Stimulated activated CD8-positive, alpha-beta memory T cell treated with anti-CD3 and anti-CD28 coated beads, Interleukin-15, amount 100 ng/mL, for 4 hours (primary cell): ENCODE measurements around the gene BEGAIN.

Experiments
- DNase-seq, 2 donors: peaks; one replicate each; pipeline ENCODE4 v3.0.0-alpha.2; 2020; ENCODE audit warnings: low read depth in 2 of 2

The BEGAIN gene

DNA sequence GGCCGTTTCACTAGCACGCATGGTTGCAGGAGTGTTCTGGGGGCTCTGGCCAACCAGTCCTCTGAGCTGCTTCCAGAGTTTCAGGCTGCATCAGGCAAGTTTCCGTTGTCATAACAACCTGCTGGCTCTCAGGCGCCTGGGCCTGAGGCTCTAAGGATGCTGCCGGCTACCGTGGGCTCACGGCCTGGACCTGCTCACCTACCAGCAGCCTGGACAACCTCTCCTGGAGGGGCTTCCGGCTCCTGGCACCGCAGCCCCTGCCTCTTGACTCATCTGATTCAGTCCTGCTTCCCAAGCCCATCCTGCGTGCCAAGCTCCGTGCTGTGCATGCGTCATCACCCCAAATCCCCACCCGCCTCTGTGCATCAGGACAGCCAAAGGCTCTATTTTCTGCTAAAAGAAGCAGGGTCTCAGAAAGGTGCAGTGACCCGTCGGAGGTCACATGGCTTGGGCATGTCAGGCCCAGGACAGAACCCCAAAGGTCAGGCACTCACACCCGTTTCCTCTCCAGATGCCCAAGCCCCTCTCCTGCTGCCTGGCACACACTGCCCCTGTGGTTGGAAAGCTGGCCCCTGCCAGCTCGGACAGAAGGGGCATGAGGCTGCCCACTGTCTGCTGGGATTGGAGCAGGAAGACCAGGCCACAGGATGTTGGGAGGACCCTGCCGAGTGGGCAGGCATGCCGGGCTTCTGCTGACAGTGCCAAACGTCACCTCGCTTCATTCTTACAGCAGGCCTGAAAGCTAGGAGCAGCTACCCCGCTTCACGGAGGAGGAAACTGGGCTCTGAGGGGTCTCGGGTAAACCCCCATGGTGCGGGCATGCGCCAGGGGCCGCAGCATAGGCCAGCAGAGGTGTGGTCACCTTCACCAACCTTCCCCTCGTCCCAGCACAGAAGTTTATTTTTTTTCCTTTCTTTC, 5.7 kb downstream of the BEGAIN start:
- no peak for DNase-seq

- DNase-seq, result no peak
These were observed 6.6 kb downstream of the BEGAIN start for GRCh38 chr14:100580316-100581227.

DNA sequence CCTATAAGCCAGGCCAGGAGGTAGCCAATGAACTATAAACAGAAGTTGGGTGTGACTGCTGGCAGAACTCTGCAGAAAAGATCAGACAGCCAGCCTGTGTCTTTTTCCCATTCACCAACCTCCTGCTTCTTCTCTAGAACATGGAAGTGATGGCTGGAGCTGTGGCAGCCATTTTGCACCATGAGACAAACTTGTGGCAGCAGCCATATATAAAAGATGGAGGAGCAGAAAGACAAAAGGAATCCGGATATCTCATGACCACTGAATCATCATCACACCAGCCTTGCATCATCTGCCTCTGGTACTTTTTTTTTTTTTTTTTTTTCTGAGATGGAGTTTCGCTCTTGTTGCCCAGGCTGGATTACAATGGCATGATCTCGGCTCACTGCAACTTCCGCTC, 8.7 kb downstream of the BEGAIN start:
- no peak for DNase-seq

- DNase-seq, result no peak
These were observed 9.2 kb downstream of the BEGAIN start for GRCh38 chr14:100577986-100578431.

- DNase-seq, result no peak
These were observed 9.8 kb downstream of the BEGAIN start for GRCh38 chr14:100577321-100577985.

DNA sequence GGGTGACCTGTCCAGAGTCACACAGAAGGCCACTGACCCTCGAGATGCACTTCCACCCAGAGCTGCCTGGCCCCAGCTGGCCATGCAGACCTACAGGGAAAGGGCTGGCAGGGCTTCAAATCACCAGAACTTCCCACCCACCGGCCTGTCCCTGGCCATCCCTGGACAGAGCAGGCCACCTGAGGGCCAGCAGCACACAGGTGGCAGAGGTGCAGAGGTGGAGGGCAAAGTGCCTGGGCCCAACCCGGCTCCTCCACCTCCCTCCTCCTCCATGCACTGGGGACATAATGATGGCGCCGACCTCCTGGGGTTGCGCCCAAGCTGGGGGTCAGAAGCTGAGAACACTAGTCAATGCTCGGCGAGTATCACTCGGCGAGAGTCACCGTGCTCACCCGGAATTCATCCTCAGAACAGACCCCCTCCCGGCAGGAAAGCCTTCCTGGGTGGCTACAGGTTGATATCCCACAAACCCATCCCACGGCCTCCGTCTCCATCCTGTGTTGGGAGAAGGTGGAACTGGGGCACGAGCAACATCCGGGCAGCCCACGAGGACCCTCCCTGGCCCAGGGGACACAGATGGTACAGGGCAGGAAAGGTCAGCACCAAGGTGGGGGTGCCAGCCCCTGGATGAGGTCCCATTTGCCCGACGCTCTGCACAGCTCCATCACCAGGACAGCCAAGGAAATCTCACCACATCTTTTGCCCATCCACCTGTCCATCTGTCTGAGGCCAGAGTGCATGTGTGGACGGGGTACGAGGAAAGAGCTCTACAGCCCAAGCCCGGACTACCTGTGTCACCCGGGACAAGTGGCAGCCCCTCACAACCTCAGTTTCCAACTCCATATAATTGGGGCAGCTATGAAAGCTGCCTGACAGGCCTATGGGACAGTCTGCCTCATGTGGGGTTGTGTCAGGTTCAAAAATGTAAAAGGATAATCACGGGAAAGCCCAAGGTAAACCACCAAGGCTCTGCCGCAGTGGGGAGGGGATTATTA, 10.8 kb downstream of the BEGAIN start:
- no peak for DNase-seq

DNA sequence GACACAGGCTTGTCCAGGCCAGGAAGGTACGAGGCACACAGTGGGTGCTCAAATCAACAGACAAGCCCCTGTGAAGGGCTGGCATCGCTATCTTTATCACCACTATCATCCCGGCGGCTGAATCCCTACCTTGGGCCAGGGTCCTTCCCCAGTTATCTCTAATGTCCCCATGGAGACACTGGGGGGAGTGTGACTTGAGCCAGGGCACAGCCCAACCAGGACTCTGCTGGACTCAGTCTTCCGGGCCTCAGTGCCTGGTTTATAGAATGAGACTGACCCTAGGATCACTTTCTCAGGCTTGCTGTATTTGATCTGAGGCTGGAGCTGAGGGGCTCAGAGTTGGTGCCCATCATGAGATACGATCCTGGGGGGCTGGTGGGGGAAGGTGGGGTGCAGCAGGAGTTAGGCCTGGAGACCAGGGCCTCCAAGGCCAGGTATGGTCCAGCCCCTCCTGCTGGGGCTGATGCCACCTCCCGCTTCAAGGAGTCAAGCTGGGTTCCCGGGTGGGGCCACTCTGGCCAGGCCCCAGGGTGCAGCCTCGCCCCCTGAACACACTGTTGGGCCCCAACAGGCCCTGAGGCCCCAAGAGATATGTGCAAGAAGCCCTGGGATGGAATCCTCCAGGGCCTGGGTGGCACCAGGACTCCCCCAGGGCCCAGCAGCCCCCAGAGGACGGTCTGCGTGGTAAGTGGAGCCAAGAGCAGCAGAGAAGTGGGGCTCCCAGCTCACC, 11.8 kb downstream of the BEGAIN start:
- DNase-seq, result no peak

- DNase-seq, result no peak
These were observed 12.6 kb downstream of the BEGAIN start for GRCh38 chr14:100574642-100575031.

DNA sequence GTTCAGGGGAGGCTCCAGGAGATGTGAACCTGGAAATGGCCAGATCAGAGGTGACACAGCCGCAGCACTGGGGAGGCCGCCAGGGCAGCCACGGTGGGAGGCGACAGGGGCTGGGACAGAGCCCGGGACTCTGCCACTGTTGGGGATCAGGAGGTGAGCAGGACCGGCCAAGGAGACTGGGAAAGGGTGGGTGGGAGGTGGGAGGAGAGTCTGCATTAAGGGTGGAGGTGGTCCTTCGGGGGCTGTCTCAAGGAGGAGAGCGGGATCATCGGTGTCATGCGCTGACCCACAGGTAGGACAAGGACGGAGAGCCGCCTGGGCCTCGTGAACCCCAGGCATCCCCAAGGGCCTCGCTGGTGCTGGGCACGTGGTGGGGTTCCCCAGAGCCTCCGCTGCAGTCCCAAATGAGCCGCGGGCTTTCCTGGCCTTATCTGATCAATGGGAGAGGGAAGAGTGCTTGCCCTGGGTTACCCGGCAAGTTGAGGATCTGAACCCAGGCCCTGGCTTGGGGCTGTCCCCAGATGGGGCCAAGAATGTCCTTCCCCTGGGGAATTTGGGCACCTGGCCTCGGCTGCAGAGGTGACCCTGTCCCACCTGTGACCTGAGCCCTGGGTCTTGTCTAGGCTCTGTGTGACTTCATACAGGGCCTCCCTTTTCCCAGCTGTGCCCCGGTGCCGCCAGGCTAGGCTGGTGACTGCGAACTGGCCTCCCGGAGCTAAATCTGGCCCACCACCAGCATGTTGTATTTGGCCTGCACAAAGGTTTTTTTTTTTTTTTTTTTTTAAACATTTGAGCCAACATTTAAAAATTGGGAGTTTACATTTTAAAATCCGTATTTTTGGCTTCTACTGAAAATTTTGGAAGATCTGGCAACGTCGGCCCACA, 13.2 kb downstream of the BEGAIN start:
- DNase-seq, result no peak

DNA sequence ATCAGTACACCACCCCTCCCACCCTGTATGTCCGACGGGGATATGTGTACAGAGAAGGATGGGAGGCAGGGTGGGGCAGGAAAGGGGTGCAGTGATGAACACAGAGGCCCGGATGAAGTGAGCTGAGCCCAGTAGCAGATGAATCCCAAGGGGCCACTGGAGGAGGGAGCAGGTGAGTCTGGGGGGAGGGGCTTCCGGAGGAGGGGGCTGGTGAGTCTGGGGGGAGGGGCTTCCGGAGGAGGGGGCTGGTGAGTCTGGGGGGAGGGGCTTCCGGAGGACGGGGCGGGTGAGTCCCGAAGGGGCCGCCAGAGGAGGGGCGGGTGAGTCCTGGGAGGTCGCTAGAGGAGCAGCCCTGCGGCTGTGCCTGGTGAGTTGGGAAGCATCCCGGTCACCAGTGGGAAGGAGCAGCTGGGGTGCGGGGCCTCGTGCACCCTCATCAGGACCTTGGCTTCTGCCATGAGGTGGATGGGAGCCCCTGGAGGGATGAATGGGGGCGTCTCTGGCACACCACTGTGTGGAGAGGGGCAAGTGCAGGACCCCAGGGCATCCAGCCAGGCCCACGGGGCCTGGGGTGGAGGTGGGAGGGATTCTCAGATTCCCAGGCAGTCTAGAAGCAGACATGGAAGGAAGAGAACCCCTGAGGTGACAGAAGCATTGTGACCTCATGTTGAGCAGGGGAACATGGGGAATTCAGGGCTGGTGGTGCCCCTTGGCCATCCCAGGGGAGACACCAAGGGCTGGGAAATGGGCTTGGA, 14.0 kb downstream of the BEGAIN start:
- no peak for DNase-seq

GRCh38 chr14:100572543-100572942, 14.7 kb downstream of the BEGAIN start:
- no peak for DNase-seq

DNA sequence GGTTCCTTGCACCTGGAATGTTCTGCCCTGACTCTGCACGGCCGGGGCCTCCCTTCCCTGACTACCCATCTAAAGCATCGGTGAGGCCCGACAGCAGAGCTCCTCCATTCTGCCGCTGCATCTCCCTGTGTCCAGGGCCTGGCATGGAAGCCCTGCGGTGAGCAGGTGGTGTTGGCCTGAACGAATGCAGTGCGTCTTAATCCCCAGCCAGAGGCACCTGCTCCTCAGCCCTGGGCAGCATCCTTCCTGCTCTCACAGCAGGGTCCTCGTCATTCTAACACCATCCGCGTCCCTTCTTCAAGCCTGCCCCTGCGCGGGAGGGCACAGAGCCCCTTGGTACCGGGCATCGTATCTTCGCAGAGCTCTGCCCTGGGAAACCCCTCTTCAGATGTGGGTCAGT, 15.4 kb downstream of the BEGAIN start:
- DNase-seq, result no peak

GRCh38 chr14:100570726-100571454, 16.3 kb downstream of the BEGAIN start:
- DNase-seq, result no peak

GRCh38 chr14:100569734-100570286, 17.4 kb downstream of the BEGAIN start:
- no peak for DNase-seq

DNA sequence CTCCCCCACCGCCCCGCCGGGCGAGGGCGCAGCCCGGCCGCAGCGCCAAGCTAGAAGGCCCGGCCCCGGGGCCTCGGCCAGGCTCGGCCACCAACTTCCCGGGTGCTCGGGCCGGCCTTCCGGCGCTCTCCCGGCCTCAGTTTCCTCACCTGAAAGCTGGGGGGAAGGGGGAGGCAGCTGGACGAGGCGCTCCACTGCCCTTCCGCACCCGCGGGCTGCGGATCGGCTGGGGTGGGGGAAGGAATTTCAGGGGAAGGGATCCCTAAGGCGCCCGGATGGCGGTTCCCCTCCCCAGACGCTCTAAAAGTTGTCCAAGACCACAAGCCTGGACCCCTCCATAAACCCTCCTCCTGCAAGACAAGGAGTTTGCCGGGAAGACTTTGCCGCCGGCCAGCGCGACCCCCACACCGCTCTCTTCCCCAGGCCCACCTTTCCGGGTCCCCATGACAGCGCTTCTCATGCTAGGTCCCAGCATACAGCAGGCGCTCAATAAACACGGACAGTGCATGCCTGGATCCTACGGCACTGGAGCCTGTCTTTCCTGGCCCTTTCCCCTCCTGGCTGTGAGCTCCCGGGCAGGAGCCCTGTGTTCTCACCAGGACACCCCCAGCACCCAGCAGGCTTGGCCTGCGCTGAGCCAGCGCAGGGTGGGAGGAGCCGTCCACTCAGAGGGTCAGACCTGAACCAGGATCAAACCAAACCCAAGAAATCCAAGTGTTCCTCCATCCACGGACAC, 18.1 kb downstream of the BEGAIN start:
- no peak for DNase-seq

DNA sequence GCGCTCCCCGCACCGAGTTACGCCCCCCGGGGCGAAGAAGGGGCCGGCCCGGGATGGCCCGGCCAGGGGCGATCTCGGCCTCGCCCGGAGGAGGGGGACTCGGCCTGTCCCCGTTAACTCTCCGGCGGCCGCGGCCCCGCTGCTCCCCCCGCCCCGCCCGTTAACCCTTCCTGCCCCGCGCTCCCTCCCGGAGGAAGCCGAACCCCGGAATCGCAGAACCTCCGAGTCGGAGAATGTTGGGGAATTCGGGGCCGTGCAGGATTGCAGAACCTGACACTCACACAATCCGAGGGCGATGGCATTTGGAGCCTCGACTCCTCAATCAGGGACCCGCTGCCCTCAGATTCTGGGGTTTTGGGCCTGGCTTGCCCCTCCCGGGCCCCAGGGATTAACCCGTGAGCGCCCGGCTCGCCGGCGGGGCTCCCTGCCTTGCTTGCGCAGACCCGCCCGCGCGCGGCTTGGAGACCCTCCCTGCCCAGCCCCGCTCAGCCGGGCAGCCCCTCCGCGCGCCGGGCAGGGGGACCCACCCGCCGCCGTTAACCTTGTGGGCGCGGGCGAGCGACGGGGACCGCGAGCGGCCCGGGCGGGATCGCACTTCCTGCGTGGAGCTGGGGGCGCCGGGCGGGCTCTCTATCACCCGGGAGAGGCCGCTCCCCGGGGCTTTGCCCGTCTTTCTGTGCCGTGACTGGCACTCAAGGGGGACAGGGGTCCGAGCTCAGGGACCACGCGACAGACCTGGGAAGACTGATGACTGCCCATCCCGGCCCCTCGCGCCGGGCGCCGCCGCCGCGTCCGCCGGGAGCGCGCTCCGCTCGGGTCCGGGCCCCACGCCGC, 18.8 kb downstream of the BEGAIN start:
- no peak for DNase-seq
